Liver (tissue), 3 donors: ENCODE results near the gene CD300E.

Experiments
- EGR1 ChIP-seq, 2 donors: IDR thresholded peaks; 2 replicates each; pipeline ENCODE4 v1.6.1; 2016 to 2018; ENCODE audit warnings: antibody characterized with exemption in 2 of 2, low read depth in 2 of 2
- TF ChIP-seq, protein P1 (sequence below): fragments of 150-350 bp; IDR thresholded peaks from 2 replicates; pipeline ENCODE4 v1.5.1; 2017; ENCODE audit warnings: improper control_type of control experiment, low read depth, low read length; ENCODE audit not compliant: missing input control
- TF ChIP-seq, protein P2 (sequence below): IDR thresholded peaks from 2 replicates; pipeline ENCODE4 v1.6.1; 2016; ENCODE audit warnings: antibody characterized with exemption
- donor health status: healthy.
- donor health status: healthy.

DNA sequence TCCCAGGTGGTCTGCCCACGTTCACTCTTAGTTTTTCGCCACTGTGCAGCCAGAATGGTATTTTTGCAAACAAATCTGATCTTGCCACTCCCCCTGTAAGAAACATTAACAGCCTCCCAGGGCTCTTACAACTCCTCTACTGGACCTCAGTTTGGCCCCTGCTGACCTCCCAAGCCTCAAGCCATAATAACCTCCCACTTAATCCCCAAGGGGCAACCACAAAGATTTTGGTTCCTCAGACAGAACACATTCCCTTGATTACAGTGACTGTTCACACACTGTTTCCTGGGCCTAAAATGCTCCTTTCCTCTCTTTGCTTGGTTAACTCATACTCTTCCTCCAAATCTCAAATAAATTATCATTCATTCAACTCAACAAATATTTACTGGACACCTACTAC lies 21.5 kb upstream of the CD300E start:
- TF ChIP-seq, protein P1, sequence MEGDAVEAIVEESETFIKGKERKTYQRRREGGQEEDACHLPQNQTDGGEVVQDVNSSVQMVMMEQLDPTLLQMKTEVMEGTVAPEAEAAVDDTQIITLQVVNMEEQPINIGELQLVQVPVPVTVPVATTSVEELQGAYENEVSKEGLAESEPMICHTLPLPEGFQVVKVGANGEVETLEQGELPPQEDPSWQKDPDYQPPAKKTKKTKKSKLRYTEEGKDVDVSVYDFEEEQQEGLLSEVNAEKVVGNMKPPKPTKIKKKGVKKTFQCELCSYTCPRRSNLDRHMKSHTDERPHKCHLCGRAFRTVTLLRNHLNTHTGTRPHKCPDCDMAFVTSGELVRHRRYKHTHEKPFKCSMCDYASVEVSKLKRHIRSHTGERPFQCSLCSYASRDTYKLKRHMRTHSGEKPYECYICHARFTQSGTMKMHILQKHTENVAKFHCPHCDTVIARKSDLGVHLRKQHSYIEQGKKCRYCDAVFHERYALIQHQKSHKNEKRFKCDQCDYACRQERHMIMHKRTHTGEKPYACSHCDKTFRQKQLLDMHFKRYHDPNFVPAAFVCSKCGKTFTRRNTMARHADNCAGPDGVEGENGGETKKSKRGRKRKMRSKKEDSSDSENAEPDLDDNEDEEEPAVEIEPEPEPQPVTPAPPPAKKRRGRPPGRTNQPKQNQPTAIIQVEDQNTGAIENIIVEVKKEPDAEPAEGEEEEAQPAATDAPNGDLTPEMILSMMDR, result no peak
- TF ChIP-seq, protein P2, sequence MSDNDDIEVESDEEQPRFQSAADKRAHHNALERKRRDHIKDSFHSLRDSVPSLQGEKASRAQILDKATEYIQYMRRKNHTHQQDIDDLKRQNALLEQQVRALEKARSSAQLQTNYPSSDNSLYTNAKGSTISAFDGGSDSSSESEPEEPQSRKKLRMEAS, result no peak
- TF ChIP-seq EGR1 (IDR thresholded peaks at IDR 0.05; ENCODE audit: low read depth in 2 of 2), result no peak
